Upper lobe of left lung (tissue), 4 donors: Measurements from ENCODE around the gene ITSN1.

Experiments
- EP300 ChIP-seq, 4 donors: sonication (generic); formaldehyde crosslinking; IDR thresholded peaks; one replicate each; pipeline ENCODE4 v1.5.1; 2017; ENCODE audit warnings: antibody characterized with exemption in 4 of 4, control low read depth in 2 of 4
- POLR2A ChIP-seq, 4 donors: fragments of 450-650 bp; IDR thresholded peaks; one replicate each; pipeline ENCODE4 v1.5.1; 2016 to 2017; ENCODE audit warnings: antibody characterized with exemption in 4 of 4, mild to moderate bottlenecking in 2 of 4
- TF ChIP-seq, protein P1 (sequence below), 6 experiments: fragments of 450-650 bp in 4 of 6; fragments of 200-600 bp in 2 of 6; sonication (generic) in 2 of 6; IDR thresholded peaks; one replicate each; pipeline ENCODE4 v1.5.1; 2016 to 2019; ENCODE audit warnings: antibody characterized with exemption in 6 of 6

- TF ChIP-seq, protein P1, sequence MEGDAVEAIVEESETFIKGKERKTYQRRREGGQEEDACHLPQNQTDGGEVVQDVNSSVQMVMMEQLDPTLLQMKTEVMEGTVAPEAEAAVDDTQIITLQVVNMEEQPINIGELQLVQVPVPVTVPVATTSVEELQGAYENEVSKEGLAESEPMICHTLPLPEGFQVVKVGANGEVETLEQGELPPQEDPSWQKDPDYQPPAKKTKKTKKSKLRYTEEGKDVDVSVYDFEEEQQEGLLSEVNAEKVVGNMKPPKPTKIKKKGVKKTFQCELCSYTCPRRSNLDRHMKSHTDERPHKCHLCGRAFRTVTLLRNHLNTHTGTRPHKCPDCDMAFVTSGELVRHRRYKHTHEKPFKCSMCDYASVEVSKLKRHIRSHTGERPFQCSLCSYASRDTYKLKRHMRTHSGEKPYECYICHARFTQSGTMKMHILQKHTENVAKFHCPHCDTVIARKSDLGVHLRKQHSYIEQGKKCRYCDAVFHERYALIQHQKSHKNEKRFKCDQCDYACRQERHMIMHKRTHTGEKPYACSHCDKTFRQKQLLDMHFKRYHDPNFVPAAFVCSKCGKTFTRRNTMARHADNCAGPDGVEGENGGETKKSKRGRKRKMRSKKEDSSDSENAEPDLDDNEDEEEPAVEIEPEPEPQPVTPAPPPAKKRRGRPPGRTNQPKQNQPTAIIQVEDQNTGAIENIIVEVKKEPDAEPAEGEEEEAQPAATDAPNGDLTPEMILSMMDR (IDR thresholded peaks at IDR 0.05) = no peak
- TF ChIP-seq POLR2A (IDR thresholded peaks at IDR 0.05) (no peak), EP300 (IDR thresholded peaks at IDR 0.05) (no peak)
Measured at GRCh38 chr21:33753886-33754285, 111.6 kb downstream of the ITSN1 start.
